ENCODE measurements around the gene CAVIN4. TPM values are rescaled to one million over a fixed set of nuclear protein-coding genes. Genes with fewer than 3 reads are reported as not detected.

Gene CAVIN4, protein sequence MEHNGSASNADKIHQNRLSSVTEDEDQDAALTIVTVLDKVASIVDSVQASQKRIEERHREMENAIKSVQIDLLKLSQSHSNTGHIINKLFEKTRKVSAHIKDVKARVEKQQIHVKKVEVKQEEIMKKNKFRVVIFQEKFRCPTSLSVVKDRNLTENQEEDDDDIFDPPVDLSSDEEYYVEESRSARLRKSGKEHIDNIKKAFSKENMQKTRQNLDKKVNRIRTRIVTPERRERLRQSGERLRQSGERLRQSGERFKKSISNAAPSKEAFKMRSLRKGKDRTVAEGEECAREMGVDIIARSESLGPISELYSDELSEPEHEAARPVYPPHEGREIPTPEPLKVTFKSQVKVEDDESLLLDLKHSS
- total RNA-seq (2014; rRNA removed; shearing (Covaris generic)) = 0.37 and 0.59 TPM in 2 replicates

DNA sequence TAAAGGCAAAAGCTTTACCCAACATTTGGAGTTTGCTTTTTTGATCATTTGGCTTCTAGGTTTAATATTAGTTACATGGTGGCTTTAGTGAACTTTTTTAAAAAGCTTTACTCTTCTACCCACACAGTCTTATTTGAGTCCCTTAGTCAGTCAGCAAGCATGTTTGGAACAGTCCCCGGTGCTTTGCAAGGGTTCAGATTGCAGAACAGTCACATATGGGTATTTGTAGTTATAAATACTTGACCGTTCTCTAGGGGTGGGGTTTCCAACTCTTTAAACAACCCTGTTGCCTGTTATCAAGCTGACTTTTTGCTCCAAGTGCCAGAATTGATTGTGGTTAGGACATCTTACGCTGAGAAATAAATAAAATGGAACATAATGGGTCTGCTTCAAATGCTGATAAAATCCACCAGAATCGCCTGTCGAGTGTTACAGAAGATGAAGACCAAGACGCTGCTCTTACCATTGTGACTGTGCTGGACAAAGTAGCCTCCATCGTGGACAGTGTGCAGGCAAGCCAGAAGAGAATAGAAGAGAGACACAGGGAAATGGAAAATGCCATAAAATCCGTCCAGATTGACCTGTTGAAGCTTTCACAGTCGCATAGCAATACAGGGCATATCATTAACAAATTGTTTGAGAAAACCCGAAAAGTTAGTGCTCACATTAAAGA is at the start of gene CAVIN4:
Gene CAVIN4, plus strand, starts transcription at position 304 of the 673 bp plus-strand sequence. Its CDS starts 65 bp downstream, at position 369.
- DNase-seq (ENCODE audit: low read depth) = no peak

DNA sequence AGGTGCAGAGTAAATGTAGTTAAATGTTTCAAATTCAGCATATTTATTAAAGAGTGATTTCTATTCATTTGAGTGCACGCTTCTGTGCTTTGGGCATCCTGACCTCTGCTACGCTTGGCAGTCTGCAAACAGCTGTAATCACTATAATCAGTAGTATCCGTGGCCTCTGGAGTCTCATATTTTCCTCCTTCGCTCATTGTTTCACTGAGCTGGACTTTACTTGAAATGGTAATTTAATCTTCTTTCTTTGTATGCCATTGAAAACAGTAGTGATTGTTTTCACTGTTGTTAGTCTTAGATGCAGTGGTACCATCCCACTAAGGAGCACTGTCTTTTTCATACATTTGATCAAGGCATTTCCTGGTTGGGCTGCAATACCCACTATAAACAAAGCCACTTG is 43.5 kb upstream of the CAVIN4 start:
- DNase-seq (ENCODE audit: low read depth) = no peak

DNA sequence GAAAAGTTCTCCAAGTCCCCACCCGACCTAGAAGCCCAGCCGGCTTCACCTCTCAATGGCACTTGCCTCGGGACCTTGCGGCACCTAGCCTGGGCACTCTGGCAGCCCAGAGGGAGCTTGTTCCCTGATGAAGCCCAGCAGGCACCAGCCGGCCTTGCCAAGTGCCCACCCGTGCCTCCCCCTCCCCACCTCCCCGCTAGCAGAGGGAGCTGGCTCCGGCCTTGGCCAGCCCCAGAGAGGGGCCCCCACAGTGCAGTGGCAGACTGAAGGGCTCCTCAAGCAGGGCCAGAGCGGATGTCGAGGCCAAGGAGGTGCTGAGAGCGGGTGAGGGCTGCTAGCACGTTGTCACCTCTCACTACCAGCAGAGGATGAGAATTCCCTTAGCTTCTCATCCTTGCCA is 37.6 kb upstream of the CAVIN4 start:
- no peak for DNase-seq (ENCODE audit: low read depth)

DNA sequence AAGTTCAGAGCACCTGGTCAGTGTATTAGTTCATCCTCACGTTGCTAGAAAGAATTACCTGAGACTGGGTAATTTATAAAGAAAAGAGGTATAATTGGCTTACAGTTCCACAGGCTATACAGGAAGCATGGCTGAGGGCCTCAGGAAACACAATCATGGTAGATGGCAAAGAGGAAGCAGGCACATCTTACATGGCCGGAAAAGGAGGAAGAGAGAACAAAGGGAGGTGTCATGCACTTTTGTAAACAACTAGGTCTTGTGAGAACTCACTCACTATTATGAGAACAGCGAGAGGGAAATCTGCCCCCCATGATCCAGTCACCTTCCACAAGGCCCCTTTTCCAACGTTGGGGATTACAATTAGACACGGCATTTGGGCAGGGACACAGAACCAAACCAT is 28.8 kb upstream of the CAVIN4 start:
- DNase-seq (ENCODE audit: low read depth) = no peak

DNA sequence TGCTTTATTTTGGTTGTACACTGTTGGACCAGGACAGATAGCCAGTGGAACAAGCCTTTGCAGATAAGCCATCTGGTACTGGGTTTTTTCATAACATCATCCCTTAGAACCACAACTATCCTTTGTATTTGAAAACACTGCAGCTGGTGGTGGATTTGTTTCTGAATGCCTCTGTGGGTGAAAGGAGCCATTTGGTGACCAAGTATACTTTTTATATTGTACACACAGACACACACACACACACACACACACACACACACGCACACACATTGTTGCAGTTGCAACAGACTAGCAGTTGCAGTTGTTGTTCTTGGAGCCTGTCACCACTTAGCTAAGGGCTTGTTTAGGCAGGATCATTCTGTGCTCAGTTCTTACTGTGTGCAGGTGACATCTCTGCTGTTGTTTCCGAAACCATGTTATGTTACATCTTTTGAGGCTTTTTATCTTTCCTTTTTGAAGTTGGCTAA is 22.9 kb upstream of the CAVIN4 start:
- DNase-seq (ENCODE audit: low read depth) = no peak

DNA sequence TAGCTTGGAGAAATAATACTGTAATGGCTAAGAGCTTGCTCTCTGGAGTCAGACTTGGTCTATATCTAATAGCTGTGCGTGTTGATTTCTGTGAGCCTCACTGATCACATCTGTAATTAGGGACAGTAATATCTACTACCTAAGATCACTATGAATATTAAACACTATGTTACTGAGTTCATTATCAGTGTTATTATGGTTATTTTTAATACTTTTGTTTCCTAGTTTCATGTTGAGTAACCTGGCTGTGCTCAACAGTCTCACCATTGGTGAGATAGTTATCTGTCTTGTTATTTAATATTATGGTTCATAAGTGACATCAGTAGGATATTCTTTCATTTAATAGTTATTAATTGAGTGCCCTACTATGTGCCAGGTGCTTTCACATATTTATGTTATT is 22.4 kb upstream of the CAVIN4 start:
- no peak for DNase-seq (ENCODE audit: low read depth)

DNA sequence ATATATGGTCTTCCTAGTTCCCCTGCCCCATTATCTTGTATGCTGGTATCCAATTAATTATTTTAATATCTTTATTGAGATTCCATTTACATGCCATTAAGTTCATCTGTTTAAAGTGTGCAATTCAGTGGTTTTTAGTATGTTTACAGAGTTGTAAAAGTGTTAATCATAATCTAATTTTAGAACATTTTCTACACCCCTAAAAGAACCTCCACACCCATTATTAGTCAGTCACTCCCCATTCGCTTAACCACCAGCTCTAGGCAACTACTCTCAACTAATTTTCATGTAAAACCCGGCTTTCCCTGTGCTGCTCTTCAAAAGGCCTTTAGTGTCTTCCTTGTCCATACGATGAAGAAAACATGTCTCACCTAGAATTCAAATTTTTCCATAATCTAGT is 20.8 kb upstream of the CAVIN4 start:
- DNase-seq (ENCODE audit: low read depth) = no peak

DNA sequence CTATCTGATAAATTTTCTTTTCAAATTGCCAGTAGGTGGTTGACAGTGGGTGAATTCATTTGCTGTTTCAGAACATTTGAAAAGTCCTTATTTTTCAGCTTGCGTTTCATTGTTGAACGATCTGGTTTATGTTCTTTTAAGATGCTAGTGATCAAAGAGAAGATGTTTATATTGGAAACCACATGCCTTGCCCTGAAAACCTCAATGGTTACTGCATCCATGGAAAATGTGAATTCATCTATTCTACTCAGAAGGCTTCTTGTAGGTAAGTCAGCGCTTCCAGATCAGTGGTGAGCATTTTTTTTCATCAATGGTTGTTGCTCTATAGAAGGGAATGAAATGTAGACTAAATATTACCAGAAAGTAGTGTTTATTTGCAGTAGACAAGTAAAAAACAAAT is 16.6 kb upstream of the CAVIN4 start:
- peak; percentile 61 for DNase-seq (ENCODE audit: low read depth)

DNA sequence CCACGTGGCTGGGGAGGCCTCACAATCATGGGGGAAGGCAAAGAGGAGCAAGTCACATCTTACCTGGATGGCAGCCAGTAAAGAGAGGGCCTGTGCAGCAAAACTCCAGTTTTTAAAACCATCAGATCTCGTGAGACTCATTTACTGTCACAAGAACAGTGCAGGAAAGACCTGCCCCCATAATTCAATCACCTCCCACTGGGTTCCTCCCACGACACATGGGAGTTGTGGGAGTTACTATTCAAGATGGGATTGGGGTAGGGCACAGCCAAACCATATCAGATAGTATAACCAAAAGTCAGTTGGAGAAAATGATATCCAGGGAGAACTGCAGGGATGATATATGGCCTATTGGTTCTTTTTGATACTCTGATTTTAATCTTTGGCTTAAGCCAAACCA is 10.0 kb upstream of the CAVIN4 start:
- no peak for DNase-seq (ENCODE audit: low read depth)

DNA sequence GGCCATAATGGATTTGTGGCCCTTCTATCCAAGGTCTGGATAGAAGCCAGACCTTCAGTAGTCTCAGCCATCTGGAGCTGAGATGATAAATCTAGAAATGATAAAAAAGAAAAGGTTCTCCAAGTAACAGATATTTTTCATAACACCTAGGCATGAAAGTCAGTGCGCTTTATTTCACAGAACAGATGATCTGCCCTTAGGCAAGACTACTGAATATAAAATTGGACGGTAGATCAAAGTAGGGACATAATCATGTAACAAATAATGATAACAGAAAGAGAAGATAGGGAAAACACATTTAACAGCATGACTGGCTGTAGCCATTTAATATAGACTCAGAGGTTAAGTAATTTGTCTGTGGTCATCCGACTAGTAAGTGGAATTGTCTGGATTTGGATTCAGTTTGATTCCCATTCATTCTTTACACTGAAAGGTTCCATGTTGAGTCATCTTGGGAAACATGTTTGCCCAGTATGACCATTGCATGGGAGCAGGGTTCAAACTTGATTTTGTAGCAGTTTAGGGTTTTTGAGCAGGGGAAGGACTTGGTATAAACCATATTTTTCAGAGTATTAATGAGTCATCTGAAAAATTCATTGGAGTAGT is 4.1 kb upstream of the CAVIN4 start:
- DNase-seq (ENCODE audit: low read depth) = no peak

DNA sequence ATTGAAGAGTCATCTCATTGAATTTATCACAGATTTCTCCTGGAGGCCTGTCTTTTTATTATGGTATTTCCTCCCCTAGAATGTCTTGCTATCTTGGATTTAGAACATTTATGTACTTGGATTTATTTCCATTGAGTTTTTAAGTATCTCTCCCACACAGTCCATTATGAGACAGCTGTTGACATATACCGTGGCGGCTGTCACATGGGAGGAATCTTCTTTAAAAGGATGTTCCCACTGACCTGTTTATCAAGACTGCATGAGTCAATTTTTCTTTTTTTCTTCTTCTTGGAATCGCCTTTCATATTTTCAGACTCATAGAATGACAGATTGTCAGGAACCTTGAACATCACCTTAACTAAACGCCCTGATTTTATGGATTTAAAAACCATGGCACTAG is 2.9 kb upstream of the CAVIN4 start:
- no peak for DNase-seq (ENCODE audit: low read depth)

DNA sequence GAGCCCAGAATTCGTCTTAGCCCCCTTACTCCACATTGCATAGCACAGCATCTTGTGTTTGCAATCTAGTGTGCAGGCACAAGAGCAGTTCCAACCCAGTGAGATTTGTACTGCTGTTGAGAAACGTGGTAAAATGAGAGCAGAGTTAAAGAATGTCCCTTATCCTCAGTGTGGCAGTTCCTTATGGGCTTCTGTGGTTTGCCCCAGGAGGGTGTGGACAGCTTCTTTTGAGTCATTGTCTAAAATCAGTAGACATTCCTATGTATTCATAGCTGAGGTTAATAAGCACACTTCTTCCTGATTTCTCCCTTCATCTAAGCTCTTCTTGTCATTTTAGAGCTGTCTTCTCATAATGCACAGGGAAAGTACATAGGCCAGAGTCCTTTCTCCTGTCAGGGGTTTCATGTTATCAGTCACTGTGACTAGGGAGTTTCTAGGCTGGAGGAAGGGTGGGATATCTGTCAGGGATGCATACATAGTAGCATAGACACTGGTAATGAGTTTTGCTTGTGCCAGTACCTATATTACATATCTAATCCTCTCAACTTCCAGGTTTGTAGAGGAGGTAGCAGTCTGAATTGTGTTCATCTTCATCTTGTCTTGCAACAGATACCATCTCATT is 2.0 kb upstream of the CAVIN4 start:
- peak; percentile 81 for DNase-seq (ENCODE audit: low read depth)

DNA sequence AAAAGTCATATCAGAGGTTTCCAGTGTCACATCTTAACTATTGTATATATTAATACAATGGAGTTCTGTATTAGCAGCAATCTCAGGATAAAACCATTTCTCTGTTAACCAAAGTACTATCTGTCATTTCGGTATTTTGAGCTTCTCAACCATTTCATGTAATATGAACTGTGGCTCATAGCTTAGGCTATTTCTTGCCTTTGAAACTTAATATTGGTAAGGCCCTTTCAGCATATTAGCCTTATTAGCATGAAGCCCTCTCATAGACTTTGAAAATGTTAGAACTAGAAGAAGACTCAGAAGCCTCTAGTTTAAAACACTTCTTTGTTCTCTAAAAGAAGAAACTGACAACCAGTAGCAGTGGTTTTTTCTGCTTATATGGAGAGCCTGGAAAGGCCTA is 731 bp downstream of the CAVIN4 start:
- no peak for DNase-seq (ENCODE audit: low read depth)

DNA sequence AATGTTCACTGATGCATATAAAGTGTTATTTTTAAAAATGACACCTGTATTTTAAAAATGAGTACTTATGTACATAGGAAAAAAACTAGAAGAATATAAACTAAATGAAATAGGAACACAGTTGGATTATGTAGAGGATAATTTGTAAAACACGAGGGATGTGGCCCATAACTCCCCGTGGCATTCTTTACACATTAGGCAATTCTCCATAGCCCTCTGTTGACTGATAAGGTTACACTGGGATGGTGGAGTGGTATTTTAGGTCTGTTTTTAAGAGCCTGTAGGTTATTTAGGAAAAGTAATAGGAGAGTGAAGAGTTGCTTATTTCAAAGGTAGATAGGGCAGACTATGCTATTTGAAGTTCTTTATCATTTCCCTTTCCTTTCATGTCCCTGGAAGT is 1.8 kb downstream of the CAVIN4 start:
- peak; percentile 23 for DNase-seq (ENCODE audit: low read depth)

DNA sequence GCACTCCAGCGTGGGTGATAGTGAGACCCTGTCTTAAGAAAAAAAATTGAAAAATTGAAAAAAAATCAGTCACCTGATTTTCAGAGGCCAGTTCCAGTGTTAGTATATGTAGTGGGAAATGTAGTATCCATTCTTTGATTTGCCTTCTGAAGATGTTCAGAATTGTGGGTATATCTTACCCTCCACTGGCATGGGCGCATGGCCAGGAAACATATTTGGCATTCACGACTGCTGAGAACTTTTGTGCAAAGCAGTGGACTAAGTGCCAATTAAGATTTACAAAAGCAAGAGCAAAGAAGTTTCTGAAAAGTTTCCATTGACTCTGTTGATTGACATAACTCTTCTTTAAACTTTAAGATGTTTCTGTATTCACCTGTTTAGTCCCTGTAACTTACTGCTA is 2.4 kb downstream of the CAVIN4 start:
- DNase-seq (ENCODE audit: low read depth) = no peak

DNA sequence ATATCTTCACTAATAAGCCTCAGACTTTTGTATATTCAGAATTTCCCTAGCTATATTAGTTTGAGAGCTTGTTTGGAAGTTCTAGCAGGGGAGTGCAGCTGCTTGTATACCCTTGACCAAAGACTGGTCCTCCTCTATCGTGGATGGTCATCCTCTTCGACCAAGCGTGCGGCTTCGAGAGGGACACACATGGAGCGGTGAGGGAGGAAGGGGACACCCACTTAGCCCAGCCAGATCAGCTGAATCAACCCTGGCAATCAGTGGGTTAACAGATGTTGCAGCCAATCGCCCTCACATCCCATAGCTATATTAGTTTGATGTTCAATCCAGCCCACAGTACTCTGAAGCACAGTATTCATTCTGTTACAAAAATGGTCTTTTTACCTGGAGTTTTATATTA is 3.2 kb downstream of the CAVIN4 start:
- DNase-seq (ENCODE audit: low read depth) = no peak

DNA sequence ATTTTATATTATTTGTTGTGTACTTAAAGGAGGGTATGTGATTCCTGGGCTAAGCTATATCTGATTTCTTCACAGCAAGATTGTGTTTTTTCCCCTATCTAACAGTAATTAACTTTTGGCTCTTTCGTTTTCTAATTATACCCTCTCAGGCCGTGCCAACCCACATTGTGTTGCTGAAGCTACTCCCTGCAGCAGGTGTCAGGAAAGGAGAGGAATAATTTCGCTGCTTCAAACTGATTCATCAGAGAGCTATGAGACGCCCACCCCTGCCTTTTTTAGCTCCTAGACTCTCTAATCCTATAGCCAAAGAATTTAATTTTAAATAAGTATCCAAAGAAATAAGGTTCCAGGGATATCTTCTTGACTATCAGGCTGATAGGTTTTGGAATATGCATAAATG is 3.8 kb downstream of the CAVIN4 start:
- DNase-seq (ENCODE audit: low read depth) = no peak

DNA sequence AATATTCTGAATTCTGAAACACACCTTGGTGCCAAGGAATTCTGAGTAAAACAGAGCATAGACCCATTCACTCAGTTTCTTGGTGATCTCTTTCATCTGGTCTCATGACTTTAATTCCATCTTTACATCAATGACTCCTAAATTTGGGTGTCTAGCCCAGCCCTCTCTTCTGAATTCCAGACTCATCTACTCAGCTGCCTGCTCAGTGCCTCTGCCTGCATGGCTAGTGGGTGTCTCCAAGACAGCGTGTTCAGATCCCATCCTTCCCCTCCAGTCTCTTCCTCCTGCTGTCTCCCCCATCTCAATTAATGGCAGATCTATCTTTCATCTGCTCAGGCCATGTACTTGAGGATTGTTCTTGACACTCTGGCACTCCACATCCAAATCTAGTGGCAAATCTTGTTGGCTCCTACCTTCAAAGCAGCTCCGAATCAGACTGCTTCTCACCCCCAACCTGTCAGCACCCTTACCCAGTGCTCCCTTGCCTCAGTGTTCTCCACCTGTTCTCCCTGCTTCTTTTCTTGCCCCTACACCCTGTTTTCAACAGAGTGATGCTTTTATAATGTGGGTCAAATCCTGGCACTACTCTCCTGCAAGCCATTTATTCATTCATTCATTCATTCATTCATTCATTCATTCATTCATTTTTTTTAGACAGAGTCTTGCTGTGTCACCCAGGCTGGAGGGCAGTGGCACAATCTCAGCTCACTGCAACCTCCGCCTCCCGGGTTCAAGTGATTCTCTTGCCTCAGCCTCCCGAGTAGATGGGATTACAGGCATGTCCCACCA is 5.3 kb downstream of the CAVIN4 start:
- DNase-seq (ENCODE audit: low read depth) = no peak

DNA sequence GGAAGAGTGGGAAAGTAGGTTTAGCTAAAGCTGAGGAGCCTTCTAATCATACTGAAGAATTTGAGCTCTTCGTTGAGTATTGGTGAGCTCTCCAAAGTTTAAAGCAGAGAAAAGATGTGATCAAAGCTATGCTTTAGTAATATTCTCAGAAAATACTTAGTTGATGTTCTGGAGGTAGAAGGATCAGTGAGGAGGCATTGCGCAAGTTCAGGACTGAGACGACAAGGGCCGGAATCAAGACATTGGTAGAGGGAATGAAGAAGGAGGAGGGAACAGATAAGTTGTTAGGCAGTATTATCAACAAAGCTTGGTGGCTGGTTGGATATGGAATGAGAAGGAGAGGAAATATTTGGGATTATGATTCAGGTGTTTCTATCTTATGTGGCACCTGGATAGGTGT is 7.1 kb downstream of the CAVIN4 start:
- DNase-seq (ENCODE audit: low read depth) = no peak

DNA sequence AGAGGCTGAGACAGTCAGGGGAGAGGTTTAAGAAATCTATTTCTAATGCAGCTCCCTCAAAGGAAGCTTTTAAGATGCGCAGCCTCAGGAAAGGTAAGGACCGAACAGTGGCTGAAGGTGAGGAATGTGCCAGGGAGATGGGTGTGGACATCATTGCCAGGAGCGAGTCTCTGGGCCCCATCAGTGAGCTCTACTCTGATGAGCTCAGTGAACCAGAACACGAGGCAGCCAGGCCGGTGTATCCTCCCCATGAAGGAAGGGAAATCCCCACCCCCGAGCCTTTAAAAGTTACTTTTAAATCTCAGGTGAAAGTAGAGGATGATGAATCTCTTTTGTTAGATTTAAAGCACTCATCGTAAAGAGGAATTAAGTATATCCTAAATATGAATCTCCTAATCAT is 8.2 kb downstream of the CAVIN4 start:
- DNase-seq (ENCODE audit: low read depth) = no peak

DNA sequence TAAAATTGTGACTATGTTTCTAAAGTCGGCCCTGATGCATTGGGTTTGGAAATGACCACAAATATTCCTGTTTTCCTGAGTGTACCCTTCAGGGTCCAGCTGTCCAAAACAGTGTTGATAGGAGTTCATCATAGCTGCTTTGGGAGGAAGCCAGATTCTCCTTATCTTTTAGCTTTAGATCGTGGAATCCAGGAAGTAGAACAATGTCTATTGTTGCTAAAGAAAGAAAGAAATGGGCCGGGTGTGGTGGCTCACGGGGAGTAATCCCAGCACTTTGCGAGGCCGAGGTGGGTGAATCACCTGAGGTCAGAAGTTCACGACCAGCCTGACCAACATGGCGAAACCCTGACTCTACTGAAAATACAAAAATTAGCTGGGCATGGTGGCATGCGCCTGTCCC is 9.5 kb downstream of the CAVIN4 start:
- peak; percentile 88 for DNase-seq (ENCODE audit: low read depth)

DNA sequence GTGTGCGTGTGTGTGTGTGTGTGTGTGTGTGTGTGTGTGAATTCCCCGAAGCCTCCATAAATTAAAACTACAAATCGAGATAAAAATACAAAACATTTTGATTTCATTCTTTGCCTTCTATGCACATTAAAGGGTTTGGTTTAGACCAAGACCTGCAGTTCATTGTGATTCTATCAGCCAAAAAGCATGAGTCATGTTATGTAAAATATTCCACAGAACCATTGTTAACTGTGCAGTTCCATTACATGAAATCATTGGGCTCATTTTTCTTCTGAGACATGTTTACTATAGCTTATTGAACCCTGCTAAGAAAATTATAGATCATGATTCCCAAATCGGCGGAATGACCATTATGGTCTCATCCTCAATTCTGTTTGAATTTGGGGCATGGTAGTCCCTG is 11.7 kb downstream of the CAVIN4 start:
- peak; percentile 73 for DNase-seq (ENCODE audit: low read depth)

Measured in M059J (cell line).